ENCODE data around the gene BRAF. TPM values are rescaled to one million over a fixed set of nuclear protein-coding genes. Genes with fewer than 3 reads are reported as not detected.

Gene BRAF
- total RNA-seq, 1 donor from 2014 or later: 60.5 TPM

GRCh38 chr7:140924019-140924820, 509 bp downstream of the BRAF start:
- Mint-ChIP-seq H3K27me3 (no peaks in the 10 kb centered on the region), H3K4me3 (ENCODE audit: low read depth) (no peak overlapping the region)
- peak; percentile 57 for TF ChIP-seq CTCF (IDR thresholded peaks at IDR 0.05; ENCODE audit: unreplicated experiment)

GRCh38 chr7:140923358-140924006, 1.2 kb downstream of the BRAF start:
- peaks cover 3% of the 10 kb centered on the region for H3K9me3 Mint-ChIP-seq (ENCODE audit: low read depth)
- H3K4me1 Mint-ChIP-seq (ENCODE audit: low read depth): peaks cover 2% of the 10 kb centered on the region
- no peak for DNase-seq (ENCODE audit: low spot score, unreplicated experiment)
- no peak overlapping the region for H3K4me3 Mint-ChIP-seq (ENCODE audit: low read depth)
- no peaks in the 10 kb centered on the region for H3K27me3 Mint-ChIP-seq
- no peaks in the 10 kb centered on the region for H3K36me3 Mint-ChIP-seq (ENCODE audit: insufficient read depth)
- TF ChIP-seq CTCF (IDR thresholded peaks at IDR 0.05; ENCODE audit: unreplicated experiment): no peak
- H3K27ac Mint-ChIP-seq: no peak overlapping the region

More at GRCh38 chr7:140924019-140924820, 509 bp downstream of the BRAF start:
- Mint-ChIP-seq H3K36me3 (ENCODE audit: insufficient read depth) (no peaks in the 10 kb centered on the region), H3K27ac (no peak overlapping the region), H3K9me3 (ENCODE audit: low read depth) (peaks cover 2% of the 10 kb centered on the region), H3K4me1 (ENCODE audit: low read depth) (peaks cover 2% of the 10 kb centered on the region)
- DNase-seq (ENCODE audit: low spot score, unreplicated experiment): peak; percentile 52

- no peak for TF ChIP-seq CTCF (IDR thresholded peaks at IDR 0.05; ENCODE audit: unreplicated experiment)
- Mint-ChIP-seq H3K4me3 (ENCODE audit: low read depth) (no peak overlapping the region), H3K27me3 (no peaks in the 10 kb centered on the region), H3K9me3 (ENCODE audit: low read depth) (peaks cover 6% of the 10 kb centered on the region), H3K36me3 (ENCODE audit: insufficient read depth) (peaks cover 5% of the 10 kb centered on the region), H3K4me1 (ENCODE audit: low read depth) (peaks cover 2% of the 10 kb centered on the region), H3K27ac (no peak overlapping the region)
- DNase-seq (ENCODE audit: low spot score, unreplicated experiment): no peak
These were observed 1.9 kb downstream of the BRAF start for GRCh38 chr7:140922741-140923345.

- no peaks in the 10 kb centered on the region for H3K27me3 Mint-ChIP-seq
- H3K27ac Mint-ChIP-seq: no peak overlapping the region
- no peak for DNase-seq (ENCODE audit: low spot score, unreplicated experiment)
- no peak overlapping the region for H3K4me3 Mint-ChIP-seq (ENCODE audit: low read depth)
- peaks cover 9% of the 10 kb centered on the region for H3K9me3 Mint-ChIP-seq (ENCODE audit: low read depth)
- peaks cover 10% of the 10 kb centered on the region for H3K36me3 Mint-ChIP-seq (ENCODE audit: insufficient read depth)
- TF ChIP-seq CTCF (IDR thresholded peaks at IDR 0.05; ENCODE audit: unreplicated experiment): no peak
- peaks cover 2% of the 10 kb centered on the region for H3K4me1 Mint-ChIP-seq (ENCODE audit: low read depth)
These were observed 4.0 kb downstream of the BRAF start for GRCh38 chr7:140920745-140921144.

GRCh38 chr7:140918236-140918635, 6.5 kb downstream of the BRAF start:
- H3K9me3 Mint-ChIP-seq (ENCODE audit: low read depth): peaks cover 9% of the 10 kb centered on the region
- no peak for DNase-seq (ENCODE audit: low spot score, unreplicated experiment)
- H3K27ac Mint-ChIP-seq: no peak overlapping the region
- peaks cover 5% of the 10 kb centered on the region for H3K4me1 Mint-ChIP-seq (ENCODE audit: low read depth)
- no peaks in the 10 kb centered on the region for H3K27me3 Mint-ChIP-seq
- TF ChIP-seq CTCF (IDR thresholded peaks at IDR 0.05; ENCODE audit: unreplicated experiment): no peak
- peaks cover 10% of the 10 kb centered on the region for H3K36me3 Mint-ChIP-seq (ENCODE audit: insufficient read depth)
- H3K4me3 Mint-ChIP-seq (ENCODE audit: low read depth): no peak overlapping the region

Measured in progenitor cell of endocrine pancreas (in vitro differentiated cells).